SK-N-MC (cell line): ENCODE results near the gene FHOD3.

Source experiments
- DNase-seq: peaks from one replicate; pipeline ENCODE4 v3.0.0-alpha.2; 2011; ENCODE audit warnings: low read depth, low spot score
- H3K27ac ChIP-seq: fragments of 200-600 bp; sonication (generic); 2 replicates; pipeline ENCODE4 v1.5.1; 2016; ENCODE audit warnings: mixed run types
- H3K36me3 ChIP-seq: fragments of 200-600 bp; sonication (generic); 2 replicates; pipeline ENCODE4 v1.6.1; 2017; ENCODE audit warnings: antibody characterized with exemption, low read length, mixed read lengths; ENCODE audit not compliant: insufficient read depth
- H3K4me3 ChIP-seq: fragments of 200-600 bp; sonication (generic); 2 replicates; pipeline ENCODE4 v1.5.1; 2016
- H3K9ac ChIP-seq: fragments of 200-600 bp; sonication (generic); 2 replicates; pipeline ENCODE4 v1.8.0; 2017; ENCODE audit warnings: mixed run types, mixed read lengths; ENCODE audit not compliant: insufficient read length
- H3K9me3 ChIP-seq: fragments of 200-600 bp; sonication (generic); 2 replicates; pipeline ENCODE4 v1.6.1; 2017; ENCODE audit warnings: low read depth, mild to moderate bottlenecking, antibody characterized with exemption, low read length, moderate library complexity, mixed read lengths
- EZH2 ChIP-seq: fragments of 200-600 bp; sonication (generic); IDR thresholded peaks from one replicate; pipeline ENCODE4 v1.6.1; 2017; ENCODE audit warnings: antibody characterized with exemption
- FOXP2 ChIP-seq: optimal IDR thresholded peaks from 2 replicates; pipeline ENCODE3; 2011; ENCODE audit warnings: mild to moderate bottlenecking, moderate library complexity; ENCODE audit not compliant: insufficient read depth; ENCODE audit errors: extremely low read length, control extremely low read depth
- POLR2AphosphoS5 ChIP-seq: IDR thresholded peaks from 2 replicates; pipeline ENCODE4 v1.6.1; 2012; ENCODE audit warnings: mild to moderate bottlenecking, low read depth, low read length, borderline replicate concordance

FHOD3 gene

GRCh38 chr18:36375118-36375517, 77.6 kb downstream of the FHOD3 start:
- no peaks in the 10 kb centered on the region for H3K36me3 ChIP-seq
- DNase-seq = no peak
- H3K9me3 ChIP-seq = no peaks in the 10 kb centered on the region
- H3K9ac ChIP-seq = no peak overlapping the region
- no peak overlapping the region for H3K27ac ChIP-seq
- TF ChIP-seq FOXP2 (no peak), POLR2AphosphoS5 (no peak), EZH2 (no peak)
- H3K4me3 ChIP-seq = no peak overlapping the region

GRCh38 chr18:36376361-36376760, 78.8 kb downstream of the FHOD3 start:
- H3K4me3 ChIP-seq = no peak overlapping the region
- no peak for TF ChIP-seq POLR2AphosphoS5
- TF ChIP-seq EZH2 = no peak
- no peak overlapping the region for H3K27ac ChIP-seq
- no peak overlapping the region for H3K9ac ChIP-seq
- no peaks in the 10 kb centered on the region for H3K9me3 ChIP-seq
- DNase-seq = no peak
- no peaks in the 10 kb centered on the region for H3K36me3 ChIP-seq

GRCh38 chr18:36377626-36378025, 80.1 kb downstream of the FHOD3 start:
- DNase-seq = no peak
- Histone ChIP-seq H3K9me3 (no peaks in the 10 kb centered on the region), H3K9ac (no peak overlapping the region), H3K4me3 (no peak overlapping the region), H3K36me3 (no peaks in the 10 kb centered on the region), H3K27ac (no peak overlapping the region)
- no peak for TF ChIP-seq POLR2AphosphoS5

GRCh38 chr18:36378205-36378604, 80.7 kb downstream of the FHOD3 start:
- Histone ChIP-seq H3K36me3 (no peaks in the 10 kb centered on the region), H3K27ac (no peak overlapping the region), H3K9ac (no peak overlapping the region), H3K9me3 (no peaks in the 10 kb centered on the region), H3K4me3 (no peak overlapping the region)
- no peak for DNase-seq
- TF ChIP-seq EZH2 = no peak
- TF ChIP-seq POLR2AphosphoS5 = no peak
- TF ChIP-seq FOXP2 = no peak

GRCh38 chr18:36379435-36379984, 82.0 kb downstream of the FHOD3 start:
- Histone ChIP-seq H3K36me3 (no peaks in the 10 kb centered on the region), H3K9ac (no peak overlapping the region), H3K9me3 (no peaks in the 10 kb centered on the region), H3K4me3 (no peak overlapping the region), H3K27ac (no peak overlapping the region)
- no peak for DNase-seq
- no peak for TF ChIP-seq FOXP2
- TF ChIP-seq EZH2 = no peak
- no peak for TF ChIP-seq POLR2AphosphoS5

- TF ChIP-seq FOXP2 (no peak), EZH2 (no peak), POLR2AphosphoS5 (no peak)
- Histone ChIP-seq H3K9ac (no peak overlapping the region), H3K36me3 (no peaks in the 10 kb centered on the region), H3K9me3 (no peaks in the 10 kb centered on the region), H3K27ac (no peak overlapping the region), H3K4me3 (no peak overlapping the region)
- DNase-seq = no peak
Observed at GRCh38 chr18:36380173-36380827, 82.8 kb downstream of the FHOD3 start.

- DNase-seq = no peak
- TF ChIP-seq FOXP2 (no peak), EZH2 (no peak), POLR2AphosphoS5 (no peak)
- Histone ChIP-seq H3K4me3 (no peak overlapping the region), H3K9ac (no peak overlapping the region), H3K9me3 (no peaks in the 10 kb centered on the region), H3K36me3 (no peaks in the 10 kb centered on the region), H3K27ac (no peak overlapping the region)
Observed at GRCh38 chr18:36381075-36381474, 83.6 kb downstream of the FHOD3 start.

- Histone ChIP-seq H3K9me3 (no peaks in the 10 kb centered on the region), H3K9ac (no peak overlapping the region), H3K27ac (no peak overlapping the region), H3K36me3 (no peaks in the 10 kb centered on the region), H3K4me3 (no peak overlapping the region)
- TF ChIP-seq EZH2 (no peak), FOXP2 (no peak), POLR2AphosphoS5 (no peak)
- DNase-seq = no peak
Observed at GRCh38 chr18:36382854-36383253, 85.3 kb downstream of the FHOD3 start.

- H3K9me3 ChIP-seq = no peaks in the 10 kb centered on the region
- no peak overlapping the region for H3K9ac ChIP-seq
- DNase-seq = no peak
- no peak overlapping the region for H3K4me3 ChIP-seq
- H3K36me3 ChIP-seq = no peaks in the 10 kb centered on the region
- H3K27ac ChIP-seq = no peak overlapping the region
- TF ChIP-seq EZH2 (no peak), POLR2AphosphoS5 (no peak), FOXP2 (no peak)
Observed at GRCh38 chr18:36386150-36386920, 88.8 kb downstream of the FHOD3 start.
